Inferior parietal cortex (tissue), 1 donor: ENCODE measurements around the gene FAM185A.
"Not testable (repeated sequence)": the region's sequence is repeated elsewhere in the genome, so short reads cannot be mapped to it uniquely, and the experiment has no call there.

ENCODE experiments used
- DNase-seq: peaks from one replicate; pipeline ENCODE4 v3.0.0-alpha.2; 2016; ENCODE audit errors: extremely low spot score

The FAM185A gene

DNA sequence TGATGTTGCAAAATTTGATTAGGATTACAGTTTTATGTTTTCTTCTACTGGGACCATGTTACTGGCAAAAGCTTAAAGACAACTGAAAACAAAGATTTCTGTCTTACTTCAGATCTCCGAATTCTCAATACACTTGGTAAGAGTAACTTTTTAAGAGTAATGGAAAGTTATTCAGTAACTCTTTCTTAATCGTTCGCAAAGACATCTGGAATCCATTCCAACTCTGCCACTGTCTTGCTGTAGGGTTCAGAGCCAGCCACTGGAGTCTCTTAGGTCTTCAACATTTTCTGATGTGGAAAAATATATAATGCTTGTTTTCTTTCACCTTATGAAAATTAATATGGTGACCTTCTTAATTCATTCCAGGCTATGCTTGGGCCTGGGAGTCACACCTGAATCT is 29.9 kb downstream of the FAM185A start:
- DNase-seq = not testable (repeated sequence)

DNA sequence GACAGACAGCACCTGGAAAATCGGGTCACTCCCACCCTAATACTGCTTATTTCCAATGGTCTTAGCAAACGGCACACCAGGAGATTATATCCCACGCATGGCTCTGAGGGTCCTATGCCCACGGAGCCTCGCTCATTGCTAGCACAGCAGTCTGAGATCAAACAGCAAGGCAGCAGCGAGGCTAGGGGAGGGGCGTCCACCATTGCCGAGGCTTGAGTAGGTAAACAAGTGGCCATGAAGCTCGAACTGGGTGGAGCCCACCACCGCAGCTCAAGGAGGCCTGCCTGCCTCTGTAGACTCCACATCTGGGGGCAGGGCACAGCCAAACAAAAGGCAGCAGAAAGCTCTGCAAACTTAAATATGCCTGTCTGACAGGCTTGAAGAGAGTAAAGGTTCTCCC is 32.1 kb downstream of the FAM185A start:
- DNase-seq = not testable (repeated sequence)

DNA sequence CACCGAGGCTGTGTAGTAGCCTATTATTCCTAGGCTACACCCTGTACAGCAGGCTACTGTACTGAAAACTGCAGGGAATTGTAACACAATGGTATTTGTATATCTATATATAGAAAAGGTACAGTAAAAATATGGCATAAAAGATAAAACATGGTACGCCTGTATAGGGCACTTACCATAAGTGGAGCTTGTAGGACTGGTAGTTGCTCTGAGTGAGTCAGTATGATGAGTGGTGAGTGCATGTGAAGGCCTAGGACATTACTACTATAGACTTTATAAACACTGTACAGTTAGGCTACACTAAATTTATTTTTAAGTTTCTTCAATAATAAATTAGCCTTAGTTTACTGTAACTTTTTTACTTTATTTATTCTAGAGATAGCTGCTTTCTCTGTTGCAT is 40.0 kb downstream of the FAM185A start:
- not testable (repeated sequence) for DNase-seq

DNA sequence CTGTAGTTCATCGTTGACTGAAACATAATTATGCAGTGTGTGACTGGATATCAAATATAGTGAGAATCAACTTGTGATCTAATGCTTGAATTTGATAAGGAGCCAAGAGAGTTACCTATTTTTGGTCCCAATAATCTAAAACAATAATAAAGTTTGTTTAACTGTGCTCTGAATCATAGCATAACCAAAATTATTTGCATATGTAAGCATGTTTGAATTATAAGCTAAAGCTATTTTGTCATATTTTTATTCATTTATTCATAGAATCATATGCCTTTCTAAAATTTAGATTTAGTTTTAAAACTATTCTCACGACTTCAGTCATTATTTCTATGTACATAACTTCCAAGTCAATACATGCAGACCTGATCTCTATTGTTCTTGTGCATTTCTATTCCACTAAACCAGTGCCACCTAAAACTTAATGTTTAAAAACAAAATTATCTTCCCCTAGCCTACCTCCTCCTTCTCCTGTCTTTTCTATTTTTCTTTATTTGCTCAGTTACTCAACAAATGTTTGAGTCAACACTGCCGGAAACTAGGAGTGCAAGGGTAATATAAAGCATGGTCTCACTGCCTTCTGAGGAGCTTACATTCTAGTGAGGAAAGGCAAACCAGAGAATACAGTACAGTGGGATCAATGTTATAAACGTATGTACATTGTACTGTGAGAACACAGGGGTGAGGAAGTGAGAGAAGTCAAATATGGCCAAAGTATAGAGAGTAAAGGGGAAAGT is 41.7 kb downstream of the FAM185A start:
- DNase-seq = not testable (repeated sequence)

DNA sequence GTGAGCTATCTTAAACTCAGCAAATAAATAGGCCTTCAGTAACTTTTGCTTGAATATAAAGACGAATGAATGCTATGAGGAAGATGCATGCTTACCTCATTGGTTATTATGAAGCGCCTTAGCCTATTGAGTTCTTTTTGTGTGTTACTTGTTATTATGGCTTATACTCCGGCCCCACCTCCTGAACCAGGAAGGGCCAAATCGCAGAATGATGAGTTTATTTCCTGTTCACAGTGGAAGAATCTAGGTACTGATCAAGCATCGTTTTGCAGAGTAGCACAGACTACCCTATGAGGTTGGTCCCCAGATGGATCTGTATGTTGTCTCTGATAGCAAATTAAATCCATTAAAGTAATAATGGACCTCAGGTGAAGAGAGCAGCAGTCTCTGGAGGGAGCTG is 42.6 kb downstream of the FAM185A start:
- not testable (repeated sequence) for DNase-seq

DNA sequence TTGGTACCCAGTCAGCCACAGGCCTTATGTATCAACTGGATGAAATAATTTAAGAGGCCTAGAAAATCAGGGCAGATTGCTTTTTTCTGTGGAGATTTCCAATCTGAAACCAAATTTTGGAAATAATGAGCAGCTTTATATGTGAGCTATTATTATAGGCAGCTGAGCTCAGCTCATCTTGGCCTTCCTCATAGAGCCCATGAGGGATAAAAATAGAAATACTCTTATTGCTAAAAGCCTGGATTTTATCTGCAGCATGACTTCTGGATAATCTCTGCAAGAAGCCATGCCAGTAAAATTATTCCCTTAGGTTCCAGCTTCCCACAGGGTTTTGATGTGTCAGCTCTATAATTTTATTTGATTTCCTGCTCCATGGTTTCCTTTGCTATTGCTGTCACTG is 43.0 kb downstream of the FAM185A start:
- DNase-seq = not testable (repeated sequence)

DNA sequence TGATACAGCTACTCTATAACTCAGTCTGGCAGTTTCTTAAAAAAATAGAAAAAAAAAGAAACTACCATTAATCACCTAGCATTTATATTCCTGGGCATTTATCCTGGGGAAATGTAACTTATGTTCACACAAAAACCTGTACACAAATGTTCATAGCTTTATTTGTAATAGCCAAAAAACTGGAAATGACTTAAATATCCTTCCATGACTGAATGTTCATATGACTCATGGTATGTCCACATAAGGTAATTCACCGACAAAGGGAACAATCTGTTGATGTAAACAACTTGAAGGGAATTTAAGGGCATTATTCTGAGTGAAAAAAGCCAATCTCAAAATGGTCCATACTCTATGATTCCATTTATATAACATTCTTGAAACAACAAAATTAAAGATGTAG is 45.8 kb downstream of the FAM185A start:
- DNase-seq = not testable (repeated sequence)

DNA sequence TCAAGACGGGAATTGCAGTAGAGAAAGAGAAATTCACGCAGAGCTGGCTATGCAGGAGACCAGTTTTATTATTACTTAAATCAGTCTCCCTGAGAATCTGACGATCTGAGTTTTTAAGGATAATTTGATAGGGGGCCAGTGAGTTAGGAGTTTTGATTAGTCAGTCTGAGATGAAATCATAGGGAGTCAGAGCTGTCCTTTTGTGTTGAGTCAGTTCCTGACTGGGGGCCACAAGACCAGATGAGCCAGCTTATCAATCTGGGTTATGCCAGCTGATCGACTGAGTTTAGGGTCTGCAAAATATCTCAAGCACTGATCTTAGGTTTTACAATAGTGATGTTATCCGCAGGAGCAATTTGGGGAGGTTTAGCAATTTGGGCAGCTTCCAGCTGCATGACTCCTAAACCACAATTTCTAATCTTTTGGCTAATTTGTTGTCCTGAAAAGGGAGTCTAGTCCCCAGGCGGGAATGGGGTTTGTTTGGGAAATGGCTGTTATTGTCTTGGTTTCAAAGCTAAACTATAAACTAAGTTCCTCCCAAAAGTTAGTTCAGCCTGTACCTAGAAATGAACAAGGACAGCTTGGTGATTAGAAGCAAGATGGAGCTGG is 47.3 kb downstream of the FAM185A start:
- DNase-seq = not testable (repeated sequence)

DNA sequence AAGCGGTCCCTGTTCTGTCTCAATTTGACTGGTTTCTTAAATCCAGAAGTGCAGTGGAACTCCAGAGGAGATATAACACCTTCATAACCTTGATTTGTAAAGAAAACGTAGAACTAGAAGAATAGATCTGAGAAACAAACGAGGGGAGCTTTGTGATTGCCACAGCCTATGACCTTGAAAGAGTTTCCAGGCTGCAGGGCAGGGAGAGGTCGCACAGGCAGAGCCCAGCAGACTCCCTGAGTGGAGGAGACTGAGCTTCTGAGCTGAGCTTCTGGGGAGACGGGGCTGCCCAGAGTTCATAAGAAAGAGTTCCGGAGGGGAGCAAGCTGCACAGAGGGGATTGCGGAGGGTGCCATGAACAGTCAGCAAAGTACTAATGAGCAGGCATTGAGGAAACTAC is 57.8 kb downstream of the FAM185A start:
- DNase-seq = no peak

DNA sequence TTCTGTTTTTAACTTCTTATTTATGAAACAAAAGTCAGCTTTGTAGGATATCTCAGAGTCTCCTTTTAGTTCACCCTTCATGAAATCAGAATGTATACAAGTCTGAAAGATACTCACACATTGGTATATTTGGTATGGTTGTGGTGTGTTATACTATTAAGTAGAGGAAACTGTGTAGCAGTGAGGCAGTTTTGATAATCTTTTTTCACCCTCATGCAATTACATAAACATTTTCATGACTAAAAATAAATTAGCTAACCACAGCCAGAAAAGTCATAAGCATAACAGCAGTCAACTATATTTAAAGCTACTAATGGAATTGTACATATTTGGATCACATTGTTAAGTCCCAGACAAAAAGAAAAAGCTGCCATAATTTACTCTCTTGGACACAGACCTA is 62.1 kb downstream of the FAM185A start:
- DNase-seq = peak; percentile 35

DNA sequence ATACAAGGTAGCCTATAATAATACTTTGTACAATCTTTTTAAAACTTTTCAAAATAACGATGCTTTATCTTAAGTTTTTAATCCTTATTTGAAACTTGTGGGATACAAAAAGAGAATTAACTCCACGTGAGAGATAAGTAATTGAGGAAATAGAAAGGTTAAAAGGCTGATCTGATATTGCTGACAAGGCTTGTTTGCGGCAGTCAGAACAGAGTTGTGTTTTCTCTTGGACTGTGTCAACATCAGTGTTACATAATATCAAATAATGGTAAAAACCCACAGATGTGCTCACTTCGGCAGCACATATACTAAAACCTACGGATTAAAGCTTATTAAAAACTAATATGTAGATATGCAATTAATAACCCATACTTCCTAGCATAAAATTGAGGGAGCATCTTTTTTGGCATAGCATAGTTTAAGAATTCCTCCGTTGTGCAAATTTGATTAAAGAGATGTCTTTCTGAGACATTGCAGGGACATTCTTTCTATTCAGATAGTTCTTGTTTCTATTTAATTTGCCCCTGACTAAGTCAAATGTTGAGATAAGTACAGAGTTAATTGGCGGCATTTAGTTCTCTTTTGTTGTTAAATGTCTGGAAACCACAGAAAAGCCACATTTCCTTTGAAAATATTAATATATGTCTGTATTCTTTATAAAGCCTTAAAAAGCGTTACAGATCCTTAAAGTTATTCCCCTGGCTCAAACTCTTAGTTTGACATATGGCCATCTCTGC is 63.3 kb downstream of the FAM185A start:
- no peak for DNase-seq

DNA sequence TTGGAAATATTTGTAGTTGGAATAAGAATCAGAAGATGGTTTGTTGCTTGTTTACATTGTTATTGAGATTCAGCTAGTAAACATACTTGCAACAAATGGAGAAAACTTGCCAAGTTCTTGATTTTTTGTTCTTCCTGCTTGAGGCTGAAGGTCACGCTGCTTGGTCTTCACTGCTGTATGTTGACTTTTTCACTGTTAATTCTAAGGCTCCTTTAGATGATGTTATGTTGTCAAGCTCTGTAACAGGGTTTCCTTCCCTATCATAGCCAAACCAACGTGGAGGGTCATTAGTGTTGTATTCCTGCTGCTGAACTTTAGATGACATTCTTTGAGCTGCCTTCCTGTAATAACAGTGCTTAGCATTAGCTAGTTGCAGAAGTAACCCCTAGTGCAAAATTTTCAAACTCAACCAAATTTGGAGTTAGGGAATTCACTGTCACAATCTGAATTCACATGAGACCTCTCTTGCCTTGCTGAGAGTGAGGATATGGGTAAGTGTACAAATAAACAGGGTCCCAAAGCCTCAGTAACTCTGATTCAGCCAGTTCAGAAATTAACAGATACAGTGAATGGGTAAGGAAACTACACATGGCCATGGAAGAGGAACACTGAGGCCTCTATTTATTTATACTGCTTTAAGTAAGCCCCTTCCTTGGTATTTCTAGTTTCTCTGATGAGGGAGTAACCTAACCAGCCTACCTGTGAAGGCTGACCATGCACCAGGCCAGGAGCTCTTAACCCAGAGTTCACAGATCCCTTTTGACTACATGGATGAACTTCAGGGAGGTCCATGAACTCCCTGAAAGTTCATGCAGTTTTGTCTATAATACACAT is 64.6 kb downstream of the FAM185A start:
- no peak for DNase-seq

DNA sequence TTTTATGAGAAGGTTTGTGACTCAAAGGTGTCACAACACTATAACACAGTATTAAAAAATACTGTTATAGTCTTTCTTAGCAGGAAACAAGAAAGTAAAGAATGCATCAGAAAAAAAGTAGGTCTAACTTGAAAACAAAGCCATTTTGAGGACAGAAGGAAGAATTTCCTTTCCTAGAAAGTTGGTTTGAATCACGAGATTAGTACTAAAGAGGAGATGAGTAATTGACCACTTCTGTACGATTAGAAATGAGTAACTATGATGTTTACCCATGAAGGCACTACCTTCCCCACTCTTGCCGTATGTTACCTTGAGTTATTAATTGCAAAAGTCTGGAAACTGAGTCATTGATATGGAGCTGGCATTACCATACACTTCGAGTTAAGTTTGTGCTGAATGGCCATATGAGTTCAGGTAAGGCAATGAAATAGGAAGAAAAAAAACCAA is 65.2 kb downstream of the FAM185A start:
- no peak for DNase-seq

DNA sequence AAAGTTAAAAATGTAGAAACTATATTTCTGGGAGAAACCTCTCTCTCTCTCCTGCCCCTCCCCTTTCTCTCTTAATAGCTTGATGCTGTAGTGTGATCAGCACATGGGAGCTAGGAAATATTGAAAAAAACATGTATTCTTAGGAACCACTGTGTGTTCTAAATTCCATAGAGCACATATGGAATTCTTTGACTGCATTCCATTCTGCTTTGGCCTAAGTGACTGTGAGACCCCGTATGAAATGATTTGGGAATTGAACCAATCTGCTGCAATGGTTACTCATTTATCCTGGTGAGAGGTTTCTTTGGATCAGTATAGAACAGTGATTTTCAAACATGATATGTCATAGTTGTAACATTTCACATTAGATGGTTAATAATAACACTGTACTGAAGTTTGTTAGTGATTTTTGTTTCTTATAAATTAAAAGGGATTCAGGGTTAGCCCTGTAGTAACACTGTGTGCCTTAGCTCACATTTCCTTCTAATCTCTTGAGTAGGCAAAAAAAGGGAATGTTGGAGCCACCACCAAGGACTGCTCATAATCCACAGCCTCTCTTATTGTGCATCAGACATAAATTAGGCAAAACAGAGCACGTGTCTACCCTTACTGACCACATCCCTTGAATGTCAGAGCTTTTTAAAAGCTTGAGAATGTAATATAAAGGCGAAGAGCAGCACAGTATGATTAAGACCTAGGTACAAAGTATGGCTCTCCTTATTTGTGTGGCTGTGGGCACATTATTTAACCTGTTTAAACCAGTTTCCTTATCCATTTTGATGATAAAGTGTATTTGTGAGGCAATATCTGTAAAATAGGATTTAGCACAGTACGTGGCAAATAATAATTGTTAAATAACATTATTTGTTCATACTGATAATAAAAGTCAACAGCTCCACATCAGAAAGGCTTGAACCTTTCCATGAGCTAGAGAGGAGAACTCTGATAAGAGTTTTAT is 69.1 kb downstream of the FAM185A start:
- DNase-seq = no peak

DNA sequence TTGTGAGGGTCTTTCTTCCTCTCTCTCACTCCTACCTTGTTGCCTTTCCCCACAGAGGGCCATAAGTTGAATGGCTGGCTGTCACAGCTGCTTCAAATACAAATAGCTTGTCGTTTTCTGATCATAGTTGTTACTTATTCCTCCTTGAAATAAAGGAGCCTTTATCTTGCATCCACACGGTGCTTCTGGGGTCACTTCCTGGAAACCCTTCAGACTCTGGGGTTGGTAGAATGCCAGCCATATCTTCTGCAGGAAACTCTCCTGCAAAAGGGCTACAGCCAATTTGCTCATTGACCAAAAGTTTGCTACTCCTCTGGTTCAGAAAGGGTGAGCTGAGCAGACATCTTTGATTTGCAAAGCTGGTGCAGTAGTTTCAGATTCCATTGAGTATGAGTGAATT is 70.4 kb downstream of the FAM185A start:
- DNase-seq = no peak

DNA sequence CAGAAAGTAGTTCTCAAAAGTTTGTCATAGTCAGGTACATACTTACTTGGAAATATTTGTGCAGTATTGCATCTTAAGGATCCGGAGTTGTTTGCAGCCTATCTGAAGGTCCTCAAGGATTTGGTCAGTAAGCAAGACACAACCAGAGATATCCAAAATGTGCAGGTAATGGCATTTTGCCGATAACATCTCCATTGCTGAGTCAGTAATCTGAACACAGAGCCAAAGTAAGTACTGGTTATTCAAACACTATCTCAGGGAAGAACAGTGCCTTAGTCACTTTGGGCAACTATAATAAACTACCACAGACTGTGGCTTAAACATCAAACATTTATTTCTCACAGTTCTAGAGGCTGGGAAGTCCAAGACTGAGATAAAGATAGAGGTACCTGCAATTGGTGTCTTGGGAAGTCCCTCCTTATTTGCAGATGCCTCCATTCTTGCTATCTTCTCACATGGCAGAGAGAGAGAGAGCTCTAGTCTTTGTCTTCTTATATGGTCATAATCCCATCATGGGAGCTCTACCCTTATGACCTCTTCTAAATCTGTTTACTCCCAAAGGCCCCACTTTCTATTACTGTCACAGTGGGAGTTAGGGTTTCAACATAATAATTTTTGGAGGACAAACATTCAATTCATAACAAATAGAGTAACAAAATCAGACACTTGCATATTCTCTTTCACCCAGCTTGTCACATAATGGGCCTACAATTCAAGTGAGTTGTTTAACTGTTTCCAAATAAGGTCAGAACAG is 73.4 kb downstream of the FAM185A start:
- DNase-seq = no peak

DNA sequence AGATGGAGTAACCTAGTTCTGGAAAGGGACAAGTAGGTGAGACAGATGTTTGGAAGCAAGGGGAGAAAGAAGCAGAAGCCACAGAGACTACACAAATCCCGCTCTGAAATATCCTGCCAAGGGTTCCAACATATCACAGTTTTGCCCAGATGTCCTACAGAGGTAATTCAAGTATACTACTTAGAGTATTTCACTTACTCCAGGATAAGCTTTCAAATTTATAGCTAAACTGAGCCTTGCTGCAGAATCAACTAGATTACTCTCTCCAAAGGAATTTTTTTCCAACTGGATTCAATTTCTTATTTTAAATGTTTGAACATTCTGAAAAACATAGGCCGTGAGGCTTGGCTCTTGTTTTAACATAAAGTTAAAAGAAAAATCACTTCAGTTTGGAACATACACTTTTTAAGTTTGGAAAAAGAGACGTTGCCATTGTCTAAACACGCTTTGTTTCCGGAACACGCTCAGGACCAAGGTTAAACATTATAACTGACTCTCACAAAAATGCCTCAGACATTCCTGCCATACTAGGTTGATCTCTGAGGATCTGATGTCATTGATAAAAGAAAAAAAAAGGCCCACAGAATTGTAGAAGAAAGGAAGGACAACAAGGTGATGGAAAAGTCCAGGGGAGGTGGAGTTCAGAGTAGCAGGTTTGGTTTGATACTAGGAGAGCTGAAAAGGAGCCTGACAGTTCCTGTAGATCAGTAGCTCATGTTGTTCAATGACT is 74.8 kb downstream of the FAM185A start:
- DNase-seq = no peak

DNA sequence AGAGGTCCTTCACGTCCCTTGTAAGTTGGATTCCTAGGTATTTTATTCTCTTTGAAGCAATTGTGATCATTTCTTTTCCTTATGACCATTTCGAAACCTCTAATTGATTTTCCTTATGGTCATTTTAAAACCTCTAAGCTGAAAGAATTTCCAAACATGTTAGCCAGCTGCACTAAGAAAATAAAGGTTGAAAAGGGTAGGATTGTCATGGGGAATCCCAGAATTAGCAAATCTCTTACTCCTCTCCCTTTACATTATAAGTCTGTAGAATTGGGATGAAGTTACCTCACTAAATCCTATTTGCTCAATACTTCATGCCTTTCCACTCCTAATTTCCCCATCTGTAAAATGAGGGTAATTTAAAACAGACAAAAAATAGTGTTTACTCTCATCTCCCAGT is 79.5 kb downstream of the FAM185A start:
- no peak for DNase-seq

DNA sequence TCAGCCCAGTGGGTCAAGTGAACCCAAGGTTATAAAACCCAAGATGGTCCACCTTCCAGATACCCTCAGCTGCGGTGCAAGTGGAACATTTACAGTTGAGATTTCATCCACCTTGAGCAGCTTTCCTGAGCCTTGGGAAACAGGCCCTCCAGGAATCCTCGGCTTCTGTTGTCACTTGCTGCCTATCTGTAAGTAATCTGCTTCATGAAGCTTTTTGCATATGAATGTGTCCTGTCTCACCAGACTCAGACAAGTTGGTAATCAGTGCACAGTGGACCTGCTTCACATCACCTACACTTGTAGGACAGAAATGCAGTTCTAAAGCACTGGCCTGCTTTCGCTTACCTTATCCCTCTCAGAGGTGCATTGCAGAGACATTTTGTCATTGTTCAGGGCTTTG is 80.3 kb downstream of the FAM185A start:
- DNase-seq = no peak
